A549 treated with CORT108297 at 1 μM for 4 hours (cell line): ENCODE measurements around the gene SPATA21. TPM values are rescaled to one million over a fixed set of nuclear protein-coding genes. Genes with fewer than 3 reads are reported as not detected.

Experiments used
- total RNA-seq: library from RNA; stranded (reverse); fragments of 200-300 nt; extraction: Qiagen RNA extraction; gene quantifications from 5 replicates; pipeline ENCODE4 v1.2.3, GENCODE V29; 2022

SPATA21 gene, protein sequence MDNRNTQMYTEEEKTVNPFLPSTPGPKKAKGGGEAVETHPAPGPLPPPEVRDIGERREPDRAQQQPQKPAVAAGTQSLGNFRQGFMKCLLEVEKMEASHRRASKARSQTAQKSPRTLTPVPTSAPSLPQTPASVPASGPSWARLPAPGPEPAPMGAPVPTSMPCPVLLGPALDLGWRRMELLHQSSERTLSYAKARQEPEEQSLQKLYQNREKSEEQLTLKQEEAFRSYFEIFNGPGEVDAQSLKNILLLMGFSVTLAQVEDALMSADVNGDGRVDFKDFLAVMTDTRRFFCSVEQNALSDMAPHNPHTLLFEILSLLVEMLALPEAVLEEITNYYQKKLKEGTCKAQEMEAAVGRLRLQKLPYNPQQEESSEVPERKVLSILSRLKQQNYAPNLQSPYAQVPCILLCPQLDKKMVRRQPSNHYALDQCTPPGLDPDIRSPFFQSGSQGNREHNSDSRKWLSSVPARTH
- total RNA-seq, result 0.03 to 0.11 TPM (median 0.05 TPM) in 5 replicates

DNA sequence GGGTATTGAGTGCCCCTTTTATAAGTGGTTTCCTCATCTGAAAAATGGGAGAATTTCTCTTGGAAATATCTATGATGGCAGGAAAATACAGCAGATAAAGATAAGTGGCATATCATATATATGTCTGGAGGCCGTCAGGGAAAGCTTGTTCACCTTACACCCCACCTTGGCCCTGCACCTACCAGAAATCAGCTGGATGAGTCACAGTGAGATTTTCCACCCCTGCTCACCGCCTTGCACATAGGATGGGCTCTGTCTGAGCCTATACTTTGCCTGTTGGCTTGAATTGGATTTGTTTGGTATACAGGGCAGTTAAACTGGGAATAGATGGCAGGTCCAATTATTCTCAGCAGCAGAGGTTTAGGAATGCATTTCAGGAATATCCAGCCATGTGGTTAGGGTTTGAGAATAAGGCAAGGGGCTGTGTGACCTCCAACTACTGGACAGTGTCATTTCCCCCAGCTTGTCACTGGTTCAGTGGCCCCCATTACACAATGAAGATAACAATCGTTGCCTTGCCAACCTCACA, at the start of gene SPATA21:
TSS of gene SPATA21 (minus strand) at position 479 of the 529 bp plus-strand sequence. CDS start 6,053 bp downstream, outside the sequence.

DNA sequence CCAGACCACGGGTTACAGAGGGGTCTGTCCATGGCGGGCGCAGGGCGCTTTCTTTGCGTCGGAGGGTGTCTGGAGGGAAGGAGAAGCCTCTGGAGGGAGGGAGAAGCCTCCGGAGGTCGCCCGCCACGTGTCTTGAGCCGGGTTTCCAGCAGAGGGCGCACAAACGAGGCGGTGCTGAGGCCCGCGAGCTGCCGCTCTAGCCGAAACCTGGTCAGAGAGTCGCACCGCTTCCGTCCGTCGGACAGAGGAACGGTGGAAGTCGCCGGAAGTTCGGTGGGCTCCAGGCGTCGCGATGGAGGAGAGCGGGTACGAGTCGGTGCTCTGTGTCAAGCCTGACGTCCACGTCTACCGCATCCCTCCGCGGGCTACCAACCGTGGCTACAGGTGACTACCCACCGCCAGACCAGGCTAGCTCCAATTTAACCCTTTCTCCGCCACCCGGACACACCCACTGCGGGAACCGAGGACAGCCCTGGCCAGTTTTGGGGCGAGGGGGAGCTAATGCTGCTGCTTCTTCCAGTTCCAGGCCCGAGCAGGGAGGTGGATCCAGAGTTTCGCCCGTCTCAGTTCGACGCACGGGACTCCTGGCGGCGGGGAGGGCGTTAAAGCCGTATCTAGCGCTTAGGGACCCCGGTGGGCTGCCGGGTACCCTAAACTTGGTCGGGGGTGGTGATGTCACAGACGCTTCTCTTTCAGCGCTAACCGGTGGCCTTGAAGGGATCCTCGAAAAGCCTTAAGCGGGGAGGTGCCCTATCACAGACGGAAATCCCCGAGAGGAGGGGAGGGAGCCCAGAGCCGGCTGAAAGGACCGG, 3.5 kb upstream of the SPATA21 start, which contains the start of gene NECAP2:
TSS of gene NECAP2 (plus strand) at position 255 of the 812 bp plus-strand sequence. CDS start at position 293, 38 bp downstream.

GRCh38 chr1:16366722-16367257, 70.4 kb downstream of the SPATA21 start, which contains the start of gene SZRD1:
Gene SZRD1, plus strand, starts transcription at chr1:16367242. Its CDS starts 16 bp downstream, at chr1:16367258.

GRCh38 chr1:16351994-16352841, 85.0 kb downstream of the SPATA21 start, which contains the start of gene FBXO42:
Gene FBXO42, minus strand, starts transcription at chr1:16352480. Its CDS starts 37,062 bp downstream, at chr1:16315418.

Other genes starting within 250 kb of the SPATA21 start
- 5.5 to 7.0 TPM (median 6.3 TPM) in 5 replicates for gene ARHGEF19, start 224.8 kb downstream of the SPATA21 start, total RNA-seq
- 3.2 to 4.7 TPM (median 4.0 TPM) in 5 replicates for gene CPLANE2, start 200.2 kb downstream of the SPATA21 start, total RNA-seq
- 8.3 to 11.3 TPM (median 8.8 TPM) in 5 replicates for gene FBXO42, start 84.9 kb downstream of the SPATA21 start, total RNA-seq
- 74.7 to 93.3 TPM (median 91.4 TPM) in 5 replicates for gene SZRD1, start 70.2 kb downstream of the SPATA21 start, total RNA-seq
- gene NECAP2, start 3.3 kb upstream of the SPATA21 start, total RNA-seq, result 39.8 to 45.9 TPM (median 40.5 TPM) in 5 replicates
- 11.7 TPM in 1 of 5 replicates, not detected in the others for gene RNU1-1, start 76.9 kb upstream of the SPATA21 start, total RNA-seq
- gene NBPF1, start 176.1 kb upstream of the SPATA21 start, total RNA-seq, result 17.0 to 26.8 TPM (median 24.7 TPM) in 5 replicates
- 11.7 TPM in 1 of 5 replicates, not detected in the others for gene RNU1-3, start 229.5 kb upstream of the SPATA21 start, total RNA-seq